HepG2 (cell line): ENCODE data around the gene SLC22A7. TPM values are rescaled to one million over a fixed set of nuclear protein-coding genes. Genes with fewer than 3 reads are reported as not detected.
A peak's percentile ranks its signal among the peaks of the same experiment; 100 is the strongest.

Source experiments
- CEBPG ChIP-seq: IDR thresholded peaks from 2 replicates; pipeline ENCODE4 v1.6.1; 2016
- EEA1 ChIP-seq: sonication (generic); formaldehyde crosslinking; IDR thresholded peaks from 2 replicates; pipeline ENCODE4 v1.5.1; 2020; ENCODE audit warnings: mild to moderate bottlenecking, missing genetic modification reagents, borderline replicate concordance
- KLF15 ChIP-seq: sonication (generic); formaldehyde crosslinking; IDR thresholded peaks from 2 replicates; pipeline ENCODE4 v1.8.1; 2023; ENCODE audit warnings: borderline replicate concordance, mild to moderate bottlenecking, inconsistent platforms, missing genetic modification reagents, mixed read lengths
- LCORL ChIP-seq, 2 experiments: fragments of 450-650 bp in 1 of 2; sonication (generic) in 1 of 2; formaldehyde crosslinking in 1 of 2; IDR thresholded peaks; 2 replicates each; pipeline versions ENCODE4 v1.5.0 to v1.6.1; 2017 to 2020; ENCODE audit warnings: antibody characterized with exemption in 1 of 2, missing genetic modification reagents in 1 of 2
- MEF2D ChIP-seq: sonication (generic); formaldehyde crosslinking; IDR thresholded peaks from 2 replicates; pipeline ENCODE4 v1.5.1; 2020; ENCODE audit warnings: mild to moderate bottlenecking, missing genetic modification reagents
- NFKBIZ ChIP-seq: IDR thresholded peaks from 2 replicates; pipeline ENCODE4 v1.6.1; 2018; ENCODE audit warnings: missing genetic modification reagents, missing compliant biosample characterization
- NR2C2 ChIP-seq: sonication (generic); formaldehyde crosslinking; IDR thresholded peaks from 2 replicates; pipeline ENCODE4 v1.4.0; 2020; ENCODE audit warnings: missing genetic modification reagents, mild to moderate bottlenecking, moderate library complexity, borderline replicate concordance
- SNAPC4 ChIP-seq: sonication (generic); formaldehyde crosslinking; IDR thresholded peaks from 2 replicates; pipeline ENCODE4 v1.4.0; 2020; ENCODE audit warnings: mild to moderate bottlenecking, missing genetic modification reagents
- SP2 ChIP-seq: sonication (generic); formaldehyde crosslinking; IDR thresholded peaks from 2 replicates; pipeline ENCODE4 v1.5.1; 2020; ENCODE audit warnings: mild to moderate bottlenecking, missing genetic modification reagents
- STAT5B ChIP-seq: sonication (generic); formaldehyde crosslinking; IDR thresholded peaks from 2 replicates; pipeline ENCODE4 v1.4.0; 2020; ENCODE audit warnings: missing genetic modification reagents
- TFAP4 ChIP-seq: sonication (generic); IDR thresholded peaks from 2 replicates; pipeline ENCODE4 v1.6.1; 2016; ENCODE audit warnings: low read depth, borderline replicate concordance
- YEATS4 ChIP-seq: sonication (generic); formaldehyde crosslinking; IDR thresholded peaks from 2 replicates; pipeline ENCODE4 v1.4.0; 2020; ENCODE audit warnings: missing genetic modification reagents, borderline replicate concordance
- ZBTB34 ChIP-seq: sonication (generic); formaldehyde crosslinking; IDR thresholded peaks from 2 replicates; pipeline ENCODE4 v1.8.0; 2022; ENCODE audit warnings: mild to moderate bottlenecking, missing genetic modification reagents
- ZNF24 ChIP-seq: fragments of 450-650 bp; IDR thresholded peaks from 2 replicates; pipeline ENCODE4 v1.6.1; 2017; ENCODE audit warnings: antibody characterized with exemption, mild to moderate bottlenecking
- ZNF501 ChIP-seq: sonication (generic); formaldehyde crosslinking; IDR thresholded peaks from 2 replicates; pipeline ENCODE4 v1.5.1; 2020; ENCODE audit warnings: mild to moderate bottlenecking, moderate library complexity, missing genetic modification reagents
- ZNF557 ChIP-seq: sonication (generic); formaldehyde crosslinking; IDR thresholded peaks from 2 replicates; pipeline ENCODE4 v1.4.0; 2020; ENCODE audit warnings: missing genetic modification reagents
- ZNF709 ChIP-seq: sonication (generic); formaldehyde crosslinking; IDR thresholded peaks from 2 replicates; pipeline ENCODE4 v1.5.0; 2020; ENCODE audit warnings: mild to moderate bottlenecking, missing genetic modification reagents
- ZNF772 ChIP-seq: sonication (generic); formaldehyde crosslinking; IDR thresholded peaks from 2 replicates; pipeline ENCODE4 v1.5.0; 2020; ENCODE audit warnings: mild to moderate bottlenecking, missing genetic modification reagents
- polyA plus RNA-seq, 8 experiments: library from polyadenylated mRNA; depleted of rRNA in 3 of 8; stranded (reverse) in 7 of 8; unstranded in 1 of 8; fragments of >200 nt; fragmentation: Illumina TruSeq in 4 of 8; extraction: Trizol in 4 of 8; gene quantifications; 2 replicates each; pipeline versions ENCODE4 v1.2.1 to v1.2.3, GENCODE V29; 2011 to 2016; ENCODE audit warnings: low read depth in 4 of 8, missing spikeins in 1 of 8, mixed read lengths in 1 of 8; ENCODE audit not compliant: insufficient read depth in 1 of 8
- total RNA-seq, 5 experiments: library from RNA; depleted of rRNA; stranded (reverse); fragments of >200 nt; fragmentation: Illumina TruSeq; extraction: Trizol; gene quantifications; 2 replicates each; pipeline ENCODE4 v1.2.3, GENCODE V29; 2016; ENCODE audit warnings: low read depth in 1 of 5
- TF ChIP-seq, protein P1 (sequence below), 2 experiments: sonication (generic) in 1 of 2; formaldehyde crosslinking in 1 of 2; IDR thresholded peaks; 2 replicates each; pipeline versions ENCODE4 v1.5.1 to v1.6.1; 2011 to 2020; ENCODE audit warnings: borderline replicate concordance in 1 of 2, low read depth in 1 of 2, low read length in 1 of 2, mild to moderate bottlenecking in 1 of 2, missing genetic modification reagents in 1 of 2, moderate library complexity in 1 of 2

SLC22A7 gene
- total and polyA plus RNA-seq, 2 of the 13 experiments (the other 11 are each of a cell fraction or from before 2014, with no cell fraction given), result 5.3 to 22.6 TPM

DNA sequence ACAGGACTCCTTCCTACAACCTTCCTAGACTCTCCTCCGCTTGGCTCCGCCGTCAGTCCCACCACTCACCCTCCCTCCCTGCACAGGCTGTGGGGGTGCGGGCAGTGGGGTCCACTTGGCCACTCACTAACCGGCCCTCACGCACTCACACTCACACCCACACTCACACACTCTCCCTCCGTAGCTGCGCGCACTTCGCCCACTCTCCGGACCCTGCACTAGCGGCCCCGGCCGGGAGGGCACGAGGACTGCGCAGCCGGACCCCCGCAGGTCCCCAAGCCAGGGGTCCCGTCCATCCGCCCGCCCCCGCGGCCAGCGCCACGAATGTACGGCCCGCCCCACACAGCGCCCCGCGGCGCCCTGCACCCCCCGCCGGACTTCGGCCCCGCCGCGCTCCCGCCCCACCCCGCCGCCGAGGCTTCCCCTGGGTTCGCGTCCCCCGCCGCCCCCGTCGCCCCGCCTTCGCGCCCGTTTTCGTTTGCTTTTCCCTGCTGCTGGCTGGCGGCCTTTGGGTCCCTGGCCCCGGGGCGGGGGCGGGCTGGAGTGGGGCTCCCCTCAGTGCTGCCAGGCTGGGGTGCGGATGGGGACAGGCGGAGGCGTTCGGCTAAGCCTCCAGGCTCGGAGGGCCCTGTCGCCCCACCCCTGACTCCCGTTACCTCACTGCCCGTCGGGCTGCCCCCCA, 23.0 kb upstream of the SLC22A7 start (continued):
- no peak for TF ChIP-seq SNAPC4
- TF ChIP-seq KLF15 (CRISPR knock-in tag), result 0 out of 2 replicates have a peak, but pooled peaks have one; percentile 59
- 0 out of 2 replicates have a peak, but pooled peaks have one; percentile 18 for TF ChIP-seq NFKBIZ
- no peak for TF ChIP-seq LCORL (IDR thresholded peaks at IDR 0.05)
- peak; percentile 89 for TF ChIP-seq LCORL (CRISPR knock-in tag; IDR thresholded peaks at IDR 0.05)
- no peak for TF ChIP-seq ZNF709 (CRISPR knock-in tag)
- TF ChIP-seq YEATS4, result peak; percentile 93
- no peak for TF ChIP-seq MEF2D (CRISPR knock-in tag)
- TF ChIP-seq STAT5B (CRISPR knock-in tag), result no peak; the same call in 1 of the 2 replicates
- TF ChIP-seq ZBTB34 (CRISPR knock-in tag), result peak; percentile 81; the same call in 1 of the 2 replicates
- no peak for TF ChIP-seq SP2
- peak; percentile 63; the same call in 1 of the 2 replicates for TF ChIP-seq NR2C2
- peak; percentile 46; the same call in 1 of the 2 replicates for TF ChIP-seq ZNF501 (CRISPR knock-in tag)
- TF ChIP-seq, protein P1, sequence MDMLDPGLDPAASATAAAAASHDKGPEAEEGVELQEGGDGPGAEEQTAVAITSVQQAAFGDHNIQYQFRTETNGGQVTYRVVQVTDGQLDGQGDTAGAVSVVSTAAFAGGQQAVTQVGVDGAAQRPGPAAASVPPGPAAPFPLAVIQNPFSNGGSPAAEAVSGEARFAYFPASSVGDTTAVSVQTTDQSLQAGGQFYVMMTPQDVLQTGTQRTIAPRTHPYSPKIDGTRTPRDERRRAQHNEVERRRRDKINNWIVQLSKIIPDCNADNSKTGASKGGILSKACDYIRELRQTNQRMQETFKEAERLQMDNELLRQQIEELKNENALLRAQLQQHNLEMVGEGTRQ (IDR thresholded peaks at IDR 0.05; ENCODE audit: low read depth, low read length), result no peak
- TF ChIP-seq, protein P1 (CRISPR knock-in tag; IDR thresholded peaks at IDR 0.05; ENCODE audit: borderline replicate concordance), result no peak
- no peak for TF ChIP-seq ZNF24
- TF ChIP-seq EEA1 (CRISPR knock-in tag), result peak; percentile 82; the same call in 1 of the 2 replicates
- TF ChIP-seq ZNF772 (CRISPR knock-in tag), result peak; percentile 50; the same call in 1 of the 2 replicates
- TF ChIP-seq ZNF557 (CRISPR knock-in tag), result no peak
- peak; percentile 7; the same call in 1 of the 2 replicates for TF ChIP-seq CEBPG
- TF ChIP-seq TFAP4, result peak; percentile 39; the same call in 1 of the 2 replicates
